Neural cell (in vitro differentiated cells): ENCODE results near the gene POMT2. TPM values are rescaled to one million over a fixed set of nuclear protein-coding genes. Genes with fewer than 3 reads are reported as not detected.

Experiments
- H2AFZ ChIP-seq: fragments of 200-600, 300-800 bp; sonication (generic), shearing (Covaris generic); 2 replicates; pipeline ENCODE4 v1.6.0; 2014; ENCODE audit warnings: low read depth, mild to moderate bottlenecking, antibody characterized with exemption, low read length, moderate library complexity
- H3F3A ChIP-seq: fragments of 200-600 bp; shearing (Covaris generic); 2 replicates; pipeline ENCODE4 v1.6.1; 2016; ENCODE audit warnings: mild to moderate bottlenecking, moderate library complexity, mixed read lengths, antibody characterized with exemption, low read length; ENCODE audit not compliant: insufficient read depth, poor library complexity, severe bottlenecking
- H3K27ac ChIP-seq: fragments of 200-600, 300-800 bp; sonication (generic), shearing (Covaris generic); 2 replicates; pipeline ENCODE4 v1.5.1; 2014; ENCODE audit warnings: mild to moderate bottlenecking, low read length, moderate library complexity
- H3K27me3 ChIP-seq: fragments of 300-800, 200-600 bp; sonication (generic), shearing (Covaris generic); 2 replicates; pipeline ENCODE4 v1.6.0; 2014; ENCODE audit warnings: mild to moderate bottlenecking, low read depth, low read length, moderate library complexity; ENCODE audit not compliant: insufficient read depth
- H3K36me3 ChIP-seq: fragments of 300-800, 200-600 bp; sonication (generic), shearing (Covaris generic); 2 replicates; pipeline ENCODE4 v1.5.1; 2014; ENCODE audit warnings: mild to moderate bottlenecking, antibody characterized with exemption, low read length, moderate library complexity; ENCODE audit not compliant: insufficient read depth
- H3K4me2 ChIP-seq: fragments of 300-800, 200-600 bp; sonication (generic), shearing (Covaris generic); 2 replicates; pipeline ENCODE4 v1.6.0; 2014; ENCODE audit warnings: mild to moderate bottlenecking, low read length
- H3K4me3 ChIP-seq: fragments of 300-800, 200-600 bp; sonication (generic), shearing (Covaris generic); 2 replicates; pipeline ENCODE4 v1.5.1; 2014; ENCODE audit warnings: mild to moderate bottlenecking, low read length, moderate library complexity
- H3K79me2 ChIP-seq: fragments of 200-600 bp; shearing (Covaris generic); replicated peaks from 2 replicates; pipeline ENCODE4 v1.6.0; 2014; ENCODE audit warnings: mild to moderate bottlenecking, low read length, moderate library complexity; ENCODE audit not compliant: insufficient read depth
- H3K9ac ChIP-seq: fragments of 300-800, 200-600 bp; sonication (generic), shearing (Covaris generic); 2 replicates; pipeline ENCODE4 v1.6.1; 2016; ENCODE audit warnings: mild to moderate bottlenecking, low read length, mixed read lengths
- H3K9me2 ChIP-seq: fragments of 200-600 bp; shearing (Covaris generic); 2 replicates; pipeline ENCODE4 v1.6.1; 2016; ENCODE audit warnings: mild to moderate bottlenecking, low read length, mixed read lengths; ENCODE audit not compliant: insufficient read depth
- H3K9me3 ChIP-seq: fragments of 200-600, 300-800 bp; sonication (generic), shearing (Covaris generic); 2 replicates; pipeline ENCODE4 v1.6.1; 2016; ENCODE audit warnings: mild to moderate bottlenecking, mixed run types, low read length, moderate library complexity, mixed read lengths
- H4K20me1 ChIP-seq: fragments of 200-600 bp; shearing (Covaris generic); 2 replicates; pipeline ENCODE4 v1.6.1; 2016; ENCODE audit warnings: mild to moderate bottlenecking, mixed run types; ENCODE audit not compliant: insufficient read depth
- EP300 ChIP-seq: fragments of 450-650 bp; conservative IDR thresholded peaks from 2 replicates; pipeline ENCODE4 v1.6.1; 2014; ENCODE audit warnings: antibody characterized with exemption, mild to moderate bottlenecking, moderate library complexity; ENCODE audit not compliant: poor library complexity, severe bottlenecking
- EZH2 ChIP-seq: fragments of 200-600, 300-800 bp; shearing (Covaris generic), sonication (generic); IDR thresholded peaks from 2 replicates; pipeline ENCODE4 v1.6.1; 2014; ENCODE audit warnings: antibody characterized with exemption, low read length, borderline replicate concordance, mild to moderate bottlenecking; ENCODE audit not compliant: insufficient read depth, poor library complexity, severe bottlenecking
- MXI1 ChIP-seq: fragments of 450-650 bp; conservative IDR thresholded peaks from 2 replicates; pipeline ENCODE4 v1.6.1; 2014; ENCODE audit warnings: antibody characterized with exemption, mild to moderate bottlenecking; ENCODE audit not compliant: poor library complexity, severe bottlenecking
- POLR2AphosphoS5 ChIP-seq: IDR thresholded peaks from 2 replicates; pipeline ENCODE4 v1.6.1; 2012
- RAD21 ChIP-seq: fragments of 450-650 bp; conservative IDR thresholded peaks from 2 replicates; pipeline ENCODE4 v1.6.1; 2014; ENCODE audit warnings: antibody characterized with exemption, mild to moderate bottlenecking, moderate library complexity
- SMC3 ChIP-seq: fragments of 450-650 bp; conservative IDR thresholded peaks from 2 replicates; pipeline ENCODE4 v1.6.1; 2014; ENCODE audit warnings: antibody characterized with exemption, mild to moderate bottlenecking, moderate library complexity; ENCODE audit not compliant: poor library complexity
- TAF1 ChIP-seq: IDR thresholded peaks from 2 replicates; pipeline ENCODE4 v1.6.1; 2012; ENCODE audit warnings: low read depth
- polyA plus RNA-seq: library from polyadenylated mRNA; depleted of rRNA; stranded (reverse); fragments of >200 nt; gene quantifications from 2 replicates; pipeline ENCODE4 v1.2.3, GENCODE V29; 2014
- TF ChIP-seq, protein P1 (sequence below): IDR thresholded peaks from 2 replicates; pipeline ENCODE4 v1.6.1; 2012; ENCODE audit warnings: borderline replicate concordance
- TF ChIP-seq, protein P2 (sequence below): fragments of 450-650 bp; IDR thresholded peaks from 2 replicates; pipeline ENCODE4 v1.5.1; 2014; ENCODE audit warnings: antibody characterized with exemption, mild to moderate bottlenecking, moderate library complexity; ENCODE audit not compliant: poor library complexity, severe bottlenecking

The POMT2 gene
- polyA plus RNA-seq, 1 donor from 2014 or later: 9.6 TPM

GRCh38 chr14:77278461-77279230 is 42.0 kb downstream of the POMT2 start:
- Histone ChIP-seq H3K9me2 (no peaks in the 10 kb centered on the region), H3K36me3 (no peaks in the 10 kb centered on the region), H3K27me3 (no peaks in the 10 kb centered on the region), H3K9me3 (no peaks in the 10 kb centered on the region), H3K4me2 (no peak overlapping the region), H3F3A (no peaks in the 10 kb centered on the region), H3K79me2 (no peaks in the 10 kb centered on the region), H3K4me3 (no peak overlapping the region), H2AFZ (no peak overlapping the region), H4K20me1 (no peaks in the 10 kb centered on the region), H3K9ac (no peak overlapping the region), H3K27ac (no peak overlapping the region)
- TF ChIP-seq SMC3 (no peak), EZH2 (no peak), EP300 (no peak), RAD21 (no peak), MXI1 (no peak), POLR2AphosphoS5 (no peak), TAF1 (no peak)
- TF ChIP-seq, protein P1, sequence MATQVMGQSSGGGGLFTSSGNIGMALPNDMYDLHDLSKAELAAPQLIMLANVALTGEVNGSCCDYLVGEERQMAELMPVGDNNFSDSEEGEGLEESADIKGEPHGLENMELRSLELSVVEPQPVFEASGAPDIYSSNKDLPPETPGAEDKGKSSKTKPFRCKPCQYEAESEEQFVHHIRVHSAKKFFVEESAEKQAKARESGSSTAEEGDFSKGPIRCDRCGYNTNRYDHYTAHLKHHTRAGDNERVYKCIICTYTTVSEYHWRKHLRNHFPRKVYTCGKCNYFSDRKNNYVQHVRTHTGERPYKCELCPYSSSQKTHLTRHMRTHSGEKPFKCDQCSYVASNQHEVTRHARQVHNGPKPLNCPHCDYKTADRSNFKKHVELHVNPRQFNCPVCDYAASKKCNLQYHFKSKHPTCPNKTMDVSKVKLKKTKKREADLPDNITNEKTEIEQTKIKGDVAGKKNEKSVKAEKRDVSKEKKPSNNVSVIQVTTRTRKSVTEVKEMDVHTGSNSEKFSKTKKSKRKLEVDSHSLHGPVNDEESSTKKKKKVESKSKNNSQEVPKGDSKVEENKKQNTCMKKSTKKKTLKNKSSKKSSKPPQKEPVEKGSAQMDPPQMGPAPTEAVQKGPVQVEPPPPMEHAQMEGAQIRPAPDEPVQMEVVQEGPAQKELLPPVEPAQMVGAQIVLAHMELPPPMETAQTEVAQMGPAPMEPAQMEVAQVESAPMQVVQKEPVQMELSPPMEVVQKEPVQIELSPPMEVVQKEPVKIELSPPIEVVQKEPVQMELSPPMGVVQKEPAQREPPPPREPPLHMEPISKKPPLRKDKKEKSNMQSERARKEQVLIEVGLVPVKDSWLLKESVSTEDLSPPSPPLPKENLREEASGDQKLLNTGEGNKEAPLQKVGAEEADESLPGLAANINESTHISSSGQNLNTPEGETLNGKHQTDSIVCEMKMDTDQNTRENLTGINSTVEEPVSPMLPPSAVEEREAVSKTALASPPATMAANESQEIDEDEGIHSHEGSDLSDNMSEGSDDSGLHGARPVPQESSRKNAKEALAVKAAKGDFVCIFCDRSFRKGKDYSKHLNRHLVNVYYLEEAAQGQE: no peak
- TF ChIP-seq, protein P2, sequence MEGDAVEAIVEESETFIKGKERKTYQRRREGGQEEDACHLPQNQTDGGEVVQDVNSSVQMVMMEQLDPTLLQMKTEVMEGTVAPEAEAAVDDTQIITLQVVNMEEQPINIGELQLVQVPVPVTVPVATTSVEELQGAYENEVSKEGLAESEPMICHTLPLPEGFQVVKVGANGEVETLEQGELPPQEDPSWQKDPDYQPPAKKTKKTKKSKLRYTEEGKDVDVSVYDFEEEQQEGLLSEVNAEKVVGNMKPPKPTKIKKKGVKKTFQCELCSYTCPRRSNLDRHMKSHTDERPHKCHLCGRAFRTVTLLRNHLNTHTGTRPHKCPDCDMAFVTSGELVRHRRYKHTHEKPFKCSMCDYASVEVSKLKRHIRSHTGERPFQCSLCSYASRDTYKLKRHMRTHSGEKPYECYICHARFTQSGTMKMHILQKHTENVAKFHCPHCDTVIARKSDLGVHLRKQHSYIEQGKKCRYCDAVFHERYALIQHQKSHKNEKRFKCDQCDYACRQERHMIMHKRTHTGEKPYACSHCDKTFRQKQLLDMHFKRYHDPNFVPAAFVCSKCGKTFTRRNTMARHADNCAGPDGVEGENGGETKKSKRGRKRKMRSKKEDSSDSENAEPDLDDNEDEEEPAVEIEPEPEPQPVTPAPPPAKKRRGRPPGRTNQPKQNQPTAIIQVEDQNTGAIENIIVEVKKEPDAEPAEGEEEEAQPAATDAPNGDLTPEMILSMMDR: no peak

DNA sequence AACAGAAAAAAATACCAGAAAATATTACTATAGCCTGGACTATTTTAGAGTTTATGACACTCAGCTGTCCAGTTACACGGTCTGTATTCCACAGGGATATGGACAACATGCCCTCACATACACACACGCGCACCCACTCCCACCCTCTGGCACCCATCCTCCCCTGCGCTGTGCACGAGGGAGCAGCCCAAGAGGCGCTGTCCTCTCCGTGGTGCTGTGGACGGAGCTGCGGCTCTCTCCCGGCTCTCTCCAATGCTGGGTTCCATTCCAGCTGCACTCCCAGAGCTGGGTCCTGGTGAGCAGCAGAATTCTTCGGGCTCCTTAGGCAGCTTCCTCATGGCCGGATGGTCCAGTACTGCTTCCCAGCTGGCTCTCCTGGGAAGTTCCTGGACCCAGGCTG is 43.7 kb downstream of the POMT2 start:
- Histone ChIP-seq H3K27me3 (peaks cover 7% of the 10 kb centered on the region), H3K9me2 (no peaks in the 10 kb centered on the region), H3K27ac (no peak overlapping the region), H3K9me3 (no peaks in the 10 kb centered on the region), H3K4me3 (no peak overlapping the region), H3K79me2 (no peaks in the 10 kb centered on the region), H3K9ac (no peak overlapping the region), H4K20me1 (no peaks in the 10 kb centered on the region), H2AFZ (no peak overlapping the region), H3K4me2 (no peak overlapping the region), H3K36me3 (no peaks in the 10 kb centered on the region), H3F3A (no peaks in the 10 kb centered on the region)
- TF ChIP-seq POLR2AphosphoS5 (no peak), EZH2 (no peak), RAD21 (no peak), EP300 (no peak), SMC3 (no peak), TAF1 (no peak), MXI1 (no peak)
- TF ChIP-seq, protein P2: no peak
- TF ChIP-seq, protein P1: no peak
